ENCODE results near the gene POLR2E. TPM values are rescaled to one million over a fixed set of nuclear protein-coding genes. Genes with fewer than 3 reads are reported as not detected.

The POLR2E gene
- total RNA-seq, 2 donors from 2014 or later = 225 to 254 TPM

DNA sequence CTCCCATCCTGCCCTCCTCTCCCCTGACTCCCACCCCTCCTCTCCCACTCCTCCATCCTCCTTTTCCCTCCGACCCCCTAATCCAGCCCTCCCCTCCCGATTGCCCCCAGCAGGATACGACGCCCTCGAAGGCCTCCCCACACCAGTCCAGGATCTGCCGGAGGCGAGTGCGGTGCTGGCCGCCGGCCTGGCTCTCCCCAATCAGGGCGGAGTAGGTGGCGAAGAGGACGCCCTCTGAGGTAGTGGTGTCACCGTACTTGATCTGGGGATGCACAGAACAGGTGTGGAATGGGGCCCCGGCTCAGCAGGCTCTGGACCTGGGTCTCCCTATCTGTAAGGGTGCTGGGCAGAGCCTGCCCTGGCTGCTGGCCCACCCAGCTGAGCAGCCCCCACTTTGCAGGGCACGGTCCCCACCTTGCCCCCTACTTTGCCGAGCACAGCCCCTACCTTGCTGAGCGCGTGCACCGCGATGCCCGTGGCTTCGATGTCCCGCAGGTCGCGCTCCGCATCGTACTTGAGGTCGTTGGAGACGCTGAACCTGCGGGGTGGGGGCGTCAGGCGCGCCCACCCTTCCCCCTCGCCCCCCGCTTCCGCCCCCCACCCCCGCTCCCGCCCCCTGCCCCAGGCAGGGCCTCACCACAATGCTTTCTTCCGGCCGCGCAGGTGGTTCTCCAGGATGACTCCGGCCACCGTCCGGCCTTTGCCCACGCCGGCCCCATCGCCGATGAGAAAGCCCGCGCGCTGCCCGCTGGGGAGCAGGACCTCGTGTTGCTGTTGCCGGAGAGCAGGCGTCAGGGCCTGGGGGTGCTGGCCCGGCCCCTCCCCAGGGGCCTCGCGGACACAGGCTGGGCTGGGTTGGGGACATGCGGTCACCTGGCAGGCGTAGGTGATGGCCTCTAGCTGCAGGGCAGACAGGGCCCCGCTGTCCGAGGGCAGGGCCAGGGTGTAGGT is 27.1 kb upstream of the POLR2E start:
- H3K4me1 Mint-ChIP-seq = no peaks in the 10 kb centered on the region
- Histone ChIP-seq H3K9me3 (ENCODE audit: control insufficient read depth, low read length) (no peaks in the 10 kb centered on the region), H3K9ac (ENCODE audit: extremely low read depth, low read length, poor library complexity, severe bottlenecking) (no peak overlapping the region), H3K27me3 (ENCODE audit: control insufficient read depth, insufficient read depth, low read length, poor library complexity, severe bottlenecking) (no peaks in the 10 kb centered on the region), H3K4me3 (ENCODE audit: low read length) (no peak overlapping the region), H3K27ac (ENCODE audit: low read depth, low read length) (no peak overlapping the region), H3K4me1 (ENCODE audit: control insufficient read depth, insufficient read depth, low read length) (no peaks in the 10 kb centered on the region), H3K36me3 (ENCODE audit: control insufficient read depth, insufficient read depth, low read length) (peaks cover 37% of the 10 kb centered on the region)
- H3K9me3 Mint-ChIP-seq = no peaks in the 10 kb centered on the region
- 96 to 100% methylated on average over 7 to 63 of the region's 63 CpGs for WGBS, 2 experiments (ENCODE audit: insufficient coverage in 1 of 2, insufficient read length in 1 of 2)
- no peak overlapping the region for H3K27ac Mint-ChIP-seq
- H3K36me3 Mint-ChIP-seq (ENCODE audit: low read depth) = peaks cover 50% of the 10 kb centered on the region
- no peaks in the 10 kb centered on the region for H3K27me3 Mint-ChIP-seq (ENCODE audit: insufficient read depth)
- DNase-seq = no peak
- H3K4me3 Mint-ChIP-seq = no peak overlapping the region
- TF ChIP-seq, protein P1, sequence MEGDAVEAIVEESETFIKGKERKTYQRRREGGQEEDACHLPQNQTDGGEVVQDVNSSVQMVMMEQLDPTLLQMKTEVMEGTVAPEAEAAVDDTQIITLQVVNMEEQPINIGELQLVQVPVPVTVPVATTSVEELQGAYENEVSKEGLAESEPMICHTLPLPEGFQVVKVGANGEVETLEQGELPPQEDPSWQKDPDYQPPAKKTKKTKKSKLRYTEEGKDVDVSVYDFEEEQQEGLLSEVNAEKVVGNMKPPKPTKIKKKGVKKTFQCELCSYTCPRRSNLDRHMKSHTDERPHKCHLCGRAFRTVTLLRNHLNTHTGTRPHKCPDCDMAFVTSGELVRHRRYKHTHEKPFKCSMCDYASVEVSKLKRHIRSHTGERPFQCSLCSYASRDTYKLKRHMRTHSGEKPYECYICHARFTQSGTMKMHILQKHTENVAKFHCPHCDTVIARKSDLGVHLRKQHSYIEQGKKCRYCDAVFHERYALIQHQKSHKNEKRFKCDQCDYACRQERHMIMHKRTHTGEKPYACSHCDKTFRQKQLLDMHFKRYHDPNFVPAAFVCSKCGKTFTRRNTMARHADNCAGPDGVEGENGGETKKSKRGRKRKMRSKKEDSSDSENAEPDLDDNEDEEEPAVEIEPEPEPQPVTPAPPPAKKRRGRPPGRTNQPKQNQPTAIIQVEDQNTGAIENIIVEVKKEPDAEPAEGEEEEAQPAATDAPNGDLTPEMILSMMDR (conservative IDR thresholded peaks at IDR 0.05) = no peak

DNA sequence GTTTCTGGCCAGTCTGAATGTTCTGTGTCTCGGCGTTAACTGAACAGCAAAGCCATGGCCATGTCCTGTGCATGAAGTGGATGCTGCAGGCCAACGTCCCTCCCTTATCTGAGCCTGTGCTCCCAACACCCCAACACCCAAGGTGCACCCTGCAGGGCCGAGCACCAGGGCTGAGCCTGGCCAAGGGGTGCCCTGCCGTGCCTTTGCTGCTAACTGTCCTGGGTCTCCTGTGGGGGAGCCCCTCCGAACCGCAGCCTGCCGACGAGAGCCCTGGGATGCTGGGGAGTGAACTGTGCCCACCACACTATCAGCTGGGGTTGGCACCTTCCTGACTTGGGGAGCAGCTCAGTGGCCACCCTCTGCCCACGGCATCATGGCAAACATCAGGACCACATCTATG is 26.2 kb upstream of the POLR2E start:
- Histone ChIP-seq H3K27me3 (ENCODE audit: control insufficient read depth, insufficient read depth, low read length, poor library complexity, severe bottlenecking) (no peaks in the 10 kb centered on the region), H3K27ac (ENCODE audit: low read depth, low read length) (no peak overlapping the region), H3K4me1 (ENCODE audit: control insufficient read depth, insufficient read depth, low read length) (no peaks in the 10 kb centered on the region), H3K36me3 (ENCODE audit: control insufficient read depth, insufficient read depth, low read length) (peaks cover 40% of the 10 kb centered on the region), H3K4me3 (ENCODE audit: low read length) (no peak overlapping the region), H3K9me3 (ENCODE audit: control insufficient read depth, low read length) (no peaks in the 10 kb centered on the region), H3K9ac (ENCODE audit: extremely low read depth, low read length, poor library complexity, severe bottlenecking) (no peak overlapping the region)
- 88 to 98% methylated on average over 7 to 10 of the region's 10 CpGs for WGBS, 2 experiments (ENCODE audit: insufficient coverage in 1 of 2, insufficient read length in 1 of 2)
- no peak for DNase-seq
- no peaks in the 10 kb centered on the region for H3K9me3 Mint-ChIP-seq
- no peak overlapping the region for H3K27ac Mint-ChIP-seq
- no peaks in the 10 kb centered on the region for H3K27me3 Mint-ChIP-seq (ENCODE audit: insufficient read depth)
- no peak overlapping the region for H3K4me3 Mint-ChIP-seq
- H3K4me1 Mint-ChIP-seq = no peaks in the 10 kb centered on the region
- TF ChIP-seq, protein P1 (conservative IDR thresholded peaks at IDR 0.05) = no peak
- peaks cover 47% of the 10 kb centered on the region for H3K36me3 Mint-ChIP-seq (ENCODE audit: low read depth)

- H3K9ac ChIP-seq (ENCODE audit: extremely low read depth, low read length, poor library complexity, severe bottlenecking) = no peak overlapping the region
- no peak for DNase-seq
- Mint-ChIP-seq H3K4me3 (no peak overlapping the region), H3K27me3 (ENCODE audit: insufficient read depth) (no peaks in the 10 kb centered on the region), H3K36me3 (ENCODE audit: low read depth) (peaks cover 35% of the 10 kb centered on the region), H3K27ac (no peak overlapping the region), H3K4me1 (no peaks in the 10 kb centered on the region), H3K9me3 (no peaks in the 10 kb centered on the region)
- WGBS, 2 experiments (ENCODE audit: insufficient coverage in 1 of 2, insufficient read length in 1 of 2) = 96 to 97% methylated on average over 38 to 50 of the region's 50 CpGs
- no peaks in the 10 kb centered on the region for H3K9me3 ChIP-seq (ENCODE audit: control insufficient read depth, low read length)
- peaks cover 37% of the 10 kb centered on the region for H3K36me3 ChIP-seq (ENCODE audit: control insufficient read depth, insufficient read depth, low read length)
- no peaks in the 10 kb centered on the region for H3K27me3 ChIP-seq (ENCODE audit: control insufficient read depth, insufficient read depth, low read length, poor library complexity, severe bottlenecking)
- H3K4me1 ChIP-seq (ENCODE audit: control insufficient read depth, insufficient read depth, low read length) = no peaks in the 10 kb centered on the region
- H3K27ac ChIP-seq (ENCODE audit: low read depth, low read length) = no peak overlapping the region
- H3K4me3 ChIP-seq (ENCODE audit: low read length) = no peak overlapping the region
- TF ChIP-seq, protein P1 (conservative IDR thresholded peaks at IDR 0.05) = no peak
Observed at GRCh38 chr19:1119475-1120217, 24.5 kb upstream of the POLR2E start.

All from endodermal cell (in vitro differentiated cells).